HG02970 (cell line): ENCODE data around the gene FOXD1.
"Not testable (repeated sequence)": the region's sequence is repeated elsewhere in the genome, so short reads cannot be mapped to it uniquely, and the experiment has no call there.

Source experiments
- ATAC-seq: cut with Tn5 transposase; IDR thresholded peaks from one replicate; pipeline ENCODE4 v1.9.1; 2021; ENCODE audit warnings: mild to moderate bottlenecking, moderate library complexity, moderate number of reproducible peaks; ENCODE audit not compliant: unreplicated experiment, low FRiP score

FOXD1 gene

GRCh38 chr5:73419117-73419464 is 29.5 kb downstream of the FOXD1 start:
- no peak for ATAC-seq

- no peak for ATAC-seq
Measured at GRCh38 chr5:73418244-73418691, 30.3 kb downstream of the FOXD1 start.

DNA sequence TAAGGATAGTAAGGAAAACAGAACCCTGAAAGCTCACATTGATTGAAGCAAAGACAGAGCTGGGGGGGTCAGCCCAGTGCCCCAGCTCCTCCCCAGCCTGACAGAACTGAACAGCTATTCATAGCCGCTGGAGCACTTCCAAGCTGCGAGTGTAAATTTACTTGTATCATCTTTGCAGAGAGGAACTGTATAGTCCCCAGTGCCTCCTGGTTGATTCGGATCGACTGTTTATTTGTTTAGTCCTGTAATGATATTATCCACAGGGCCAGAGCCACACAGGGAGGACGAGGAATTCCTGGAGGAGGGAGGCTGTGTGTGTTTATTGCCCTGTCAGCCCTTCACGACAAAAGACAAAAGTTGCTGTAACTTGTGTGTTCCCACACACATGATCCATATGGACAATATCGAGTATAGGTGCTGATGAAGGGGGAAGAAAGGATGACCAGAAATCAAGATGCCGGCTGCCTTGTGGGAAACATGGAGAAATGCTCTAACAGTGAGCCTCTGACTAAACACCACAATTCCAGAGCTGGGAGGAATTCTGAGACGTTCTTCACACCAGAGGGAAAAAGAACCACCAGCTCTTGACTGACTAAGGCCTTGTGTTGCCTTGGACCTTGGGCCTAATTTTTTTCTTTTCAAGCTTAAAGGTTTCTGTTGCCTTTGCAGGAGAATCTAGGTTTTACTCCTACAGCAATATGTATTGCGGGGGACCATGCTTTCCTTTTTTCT is 31.1 kb downstream of the FOXD1 start:
- no peak for ATAC-seq

DNA sequence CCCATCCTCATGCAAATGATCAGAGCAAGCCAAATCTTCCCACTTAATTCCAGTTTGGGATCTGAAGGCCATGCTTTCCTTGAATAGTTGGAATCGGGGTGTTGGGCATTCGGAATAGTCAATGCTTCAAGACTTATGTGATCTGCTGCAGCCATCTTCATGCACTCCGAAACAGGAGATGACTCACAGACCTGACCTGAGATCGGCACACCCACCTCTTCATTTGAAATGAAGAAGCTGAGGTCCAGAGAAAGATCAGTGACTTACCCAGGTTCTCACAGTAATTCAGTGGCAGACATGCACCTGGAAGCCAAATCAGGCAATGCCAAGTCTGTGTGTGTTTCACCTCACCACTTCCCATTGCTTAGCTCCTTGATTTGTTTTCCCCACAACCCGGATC is 33.0 kb downstream of the FOXD1 start:
- no peak for ATAC-seq

- no peak for ATAC-seq
Measured at GRCh38 chr5:73415171-73415570, 33.4 kb downstream of the FOXD1 start.

- no peak for ATAC-seq
Measured at GRCh38 chr5:73412597-73412988, 36.0 kb downstream of the FOXD1 start.

DNA sequence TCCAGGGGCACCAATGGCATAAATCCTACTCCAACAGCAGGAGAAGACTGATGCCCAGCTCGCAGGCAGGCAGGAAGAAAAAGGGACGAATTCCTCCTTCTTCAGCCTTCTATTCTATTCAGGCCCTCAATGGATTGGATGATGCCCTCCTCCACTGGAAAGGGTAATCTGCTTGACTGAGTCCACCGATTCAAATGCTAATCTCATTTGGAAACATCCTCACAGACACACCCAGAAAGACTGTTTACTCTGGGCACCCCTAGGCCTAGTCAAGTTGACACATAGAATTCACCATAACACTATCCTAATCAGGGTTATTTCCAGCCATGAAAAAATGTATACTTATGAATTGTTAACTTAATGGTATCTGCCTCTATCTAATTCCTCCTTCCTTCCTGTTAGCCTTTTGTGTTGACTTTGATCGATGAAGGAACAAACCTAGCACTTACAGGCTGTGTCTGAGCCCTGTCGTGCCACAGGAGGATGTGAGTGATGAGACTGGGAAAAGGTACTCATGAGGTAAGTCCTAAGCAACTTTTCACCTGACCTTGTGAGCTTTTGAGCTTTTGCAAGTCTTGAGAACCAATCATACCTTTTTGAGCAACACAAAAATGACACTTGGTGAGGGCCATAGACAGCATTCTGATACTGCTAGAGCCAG is 36.5 kb downstream of the FOXD1 start:
- ATAC-seq, result no peak

GRCh38 chr5:73409927-73410326 is 38.6 kb downstream of the FOXD1 start:
- not testable (repeated sequence) for ATAC-seq

GRCh38 chr5:73405691-73406090 is 42.9 kb downstream of the FOXD1 start:
- ATAC-seq, result no peak

- no peak for ATAC-seq
Measured at GRCh38 chr5:73399775-73400174, 48.8 kb downstream of the FOXD1 start.
